ENCODE data around the gene NR1D2.
A peak's percentile ranks its signal among the peaks of the same experiment; 100 is the strongest.

The NR1D2 gene

DNA sequence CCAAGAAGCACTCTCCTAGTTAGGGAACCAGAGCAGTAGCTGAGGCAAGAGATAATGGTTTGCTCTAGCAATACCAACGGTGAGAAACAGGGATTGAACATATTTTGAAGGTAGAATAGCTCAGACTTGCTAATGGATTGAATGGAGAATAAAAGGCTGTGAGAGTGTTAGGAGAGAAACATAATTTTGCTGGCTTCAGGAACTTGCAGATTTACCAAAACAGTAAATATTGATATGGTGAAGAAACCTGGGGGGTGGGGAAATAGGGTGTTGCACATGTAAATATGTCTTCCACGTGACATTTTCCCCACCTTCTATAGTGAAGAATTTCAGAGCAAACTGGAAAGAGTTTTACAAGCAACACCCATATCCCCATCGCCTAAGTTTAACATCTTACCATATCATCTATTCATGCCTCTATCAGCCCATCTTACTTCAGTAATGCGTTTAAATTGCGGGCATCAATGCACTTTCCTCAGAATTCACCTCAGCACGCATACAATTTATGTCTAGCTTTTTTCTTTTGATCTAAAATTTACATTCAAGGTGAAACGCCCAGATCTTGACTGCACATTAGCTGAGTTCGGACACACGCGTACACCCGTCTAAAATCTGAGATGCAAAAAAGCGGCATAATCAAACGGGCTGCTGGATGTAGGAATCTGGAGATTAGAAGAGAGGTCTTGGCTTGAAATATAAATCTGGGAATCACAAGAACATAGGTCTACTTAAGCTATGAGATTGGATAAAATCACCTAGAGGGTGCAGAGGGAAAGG is 891 bp upstream of the NR1D2 start:
- H3K4me3 ChIP-seq (ENCODE audit: control insufficient read depth, low read depth, low read length) = peak overlapping the region; percentile 92
- no peak for DNase-seq (ENCODE audit: low read depth)
- TF ChIP-seq, protein P1, sequence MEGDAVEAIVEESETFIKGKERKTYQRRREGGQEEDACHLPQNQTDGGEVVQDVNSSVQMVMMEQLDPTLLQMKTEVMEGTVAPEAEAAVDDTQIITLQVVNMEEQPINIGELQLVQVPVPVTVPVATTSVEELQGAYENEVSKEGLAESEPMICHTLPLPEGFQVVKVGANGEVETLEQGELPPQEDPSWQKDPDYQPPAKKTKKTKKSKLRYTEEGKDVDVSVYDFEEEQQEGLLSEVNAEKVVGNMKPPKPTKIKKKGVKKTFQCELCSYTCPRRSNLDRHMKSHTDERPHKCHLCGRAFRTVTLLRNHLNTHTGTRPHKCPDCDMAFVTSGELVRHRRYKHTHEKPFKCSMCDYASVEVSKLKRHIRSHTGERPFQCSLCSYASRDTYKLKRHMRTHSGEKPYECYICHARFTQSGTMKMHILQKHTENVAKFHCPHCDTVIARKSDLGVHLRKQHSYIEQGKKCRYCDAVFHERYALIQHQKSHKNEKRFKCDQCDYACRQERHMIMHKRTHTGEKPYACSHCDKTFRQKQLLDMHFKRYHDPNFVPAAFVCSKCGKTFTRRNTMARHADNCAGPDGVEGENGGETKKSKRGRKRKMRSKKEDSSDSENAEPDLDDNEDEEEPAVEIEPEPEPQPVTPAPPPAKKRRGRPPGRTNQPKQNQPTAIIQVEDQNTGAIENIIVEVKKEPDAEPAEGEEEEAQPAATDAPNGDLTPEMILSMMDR (IDR thresholded peaks at IDR 0.05; ENCODE audit: control insufficient read depth, insufficient read depth, low read depth, low read length, missing control alignments) = no peak

DNA sequence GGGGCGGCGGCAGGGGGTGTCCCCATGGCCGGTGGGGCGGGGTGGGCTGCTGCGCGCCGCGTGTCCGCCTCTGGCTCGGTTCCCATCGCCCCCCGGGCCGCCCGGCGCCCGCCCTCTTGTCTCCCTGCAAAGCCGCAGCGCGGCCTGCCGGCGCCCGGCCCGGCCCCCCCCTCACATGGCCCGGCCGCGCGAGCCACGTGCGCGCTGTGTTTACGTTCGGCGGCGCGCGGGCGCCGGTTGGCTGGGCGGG is 502 bp downstream of the NR1D2 start:
- peak overlapping the region; percentile 92 for H3K4me3 ChIP-seq (ENCODE audit: control insufficient read depth, low read depth, low read length)
- TF ChIP-seq, protein P1 (IDR thresholded peaks at IDR 0.05; ENCODE audit: control insufficient read depth, insufficient read depth, low read depth, low read length, missing control alignments) = no peak
- DNase-seq (ENCODE audit: low read depth) = no peak

DNA sequence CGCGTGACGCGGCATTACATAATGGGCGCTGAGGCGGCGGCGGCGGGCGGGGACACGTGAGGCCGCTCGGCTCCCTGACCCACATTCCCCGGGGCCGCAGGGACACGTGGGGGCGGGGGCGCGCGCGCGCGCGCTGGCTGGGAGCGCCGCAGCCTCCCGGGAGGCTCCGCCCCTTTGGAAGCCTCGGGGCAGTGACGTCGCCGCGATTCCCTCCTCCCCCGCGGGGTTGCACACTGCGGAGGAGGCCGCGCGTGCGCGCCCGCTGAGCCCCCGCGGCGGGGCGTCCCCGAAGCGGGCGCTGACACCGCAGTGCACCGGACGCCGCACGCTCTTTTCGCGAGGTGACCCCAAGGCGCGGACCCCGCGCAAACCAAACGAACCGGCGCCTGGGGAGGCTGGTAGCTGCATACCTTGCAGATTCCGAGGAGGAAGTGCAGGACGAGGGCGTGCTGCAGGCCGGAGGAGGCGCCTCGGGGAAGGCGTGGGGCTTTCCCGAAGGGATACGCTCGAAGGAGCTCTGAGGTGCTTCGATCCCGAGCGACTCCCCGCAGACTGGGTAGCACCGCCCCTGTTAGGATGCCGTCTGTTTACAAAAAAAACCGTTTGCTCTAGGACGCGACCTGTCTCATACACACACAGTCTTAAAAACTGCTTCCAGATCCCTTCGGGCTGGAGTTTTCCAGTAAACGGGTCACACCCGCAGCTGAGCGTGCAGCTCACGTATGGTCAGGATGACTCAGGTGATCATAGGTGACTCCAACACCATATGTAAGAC is 1.0 kb downstream of the NR1D2 start:
- peak; percentile 74 for DNase-seq (ENCODE audit: low read depth)
- TF ChIP-seq, protein P1 (IDR thresholded peaks at IDR 0.05; ENCODE audit: control insufficient read depth, insufficient read depth, low read depth, low read length, missing control alignments) = no peak
- H3K4me3 ChIP-seq (ENCODE audit: control insufficient read depth, low read depth, low read length) = peak overlapping the region; percentile 75

DNA sequence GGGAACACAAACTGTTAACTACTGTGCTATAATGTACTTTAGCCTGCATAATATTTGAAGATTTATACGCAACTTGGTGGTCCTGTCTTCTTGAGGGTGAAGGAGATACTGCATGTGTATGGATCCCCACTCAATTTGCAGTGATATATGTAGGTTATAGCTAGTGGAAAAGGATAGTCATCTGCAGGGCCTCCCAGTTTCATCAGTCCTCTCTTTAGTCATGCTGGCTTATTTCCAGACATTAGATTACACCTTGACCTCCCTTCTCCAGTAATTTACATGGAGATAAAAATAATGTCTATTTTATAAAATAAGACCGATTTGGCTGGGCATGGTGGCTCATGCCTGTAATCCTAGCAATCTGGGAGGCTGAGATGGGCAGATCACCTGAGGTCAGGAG is 3.7 kb downstream of the NR1D2 start:
- no peak overlapping the region for H3K4me3 ChIP-seq (ENCODE audit: control insufficient read depth, low read depth, low read length)
- TF ChIP-seq, protein P1 (IDR thresholded peaks at IDR 0.05; ENCODE audit: control insufficient read depth, insufficient read depth, low read depth, low read length, missing control alignments) = no peak
- DNase-seq (ENCODE audit: low read depth) = no peak

DNA sequence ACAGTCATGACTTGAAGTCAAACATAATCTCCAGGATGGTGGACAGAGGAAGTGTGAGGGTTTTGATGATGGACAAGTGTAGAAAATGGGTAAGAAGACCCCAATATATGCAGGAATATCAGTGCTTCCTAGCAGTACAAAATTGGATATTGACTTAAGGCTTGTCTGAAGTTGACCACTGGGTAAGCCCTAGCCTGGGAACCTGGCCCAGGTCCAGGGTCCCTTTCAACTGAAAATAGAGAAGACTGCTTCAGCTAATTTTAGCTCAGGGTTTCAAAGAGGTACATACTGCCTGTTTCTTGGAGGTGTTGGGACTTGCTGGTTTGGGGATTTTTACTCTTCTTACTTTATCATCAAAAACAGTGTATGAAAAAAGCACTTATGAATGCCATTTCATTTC is 4.7 kb downstream of the NR1D2 start:
- TF ChIP-seq, protein P1 (IDR thresholded peaks at IDR 0.05; ENCODE audit: control insufficient read depth, insufficient read depth, low read depth, low read length, missing control alignments) = no peak
- no peak for DNase-seq (ENCODE audit: low read depth)
- H3K4me3 ChIP-seq (ENCODE audit: control insufficient read depth, low read depth, low read length) = no peak overlapping the region

DNA sequence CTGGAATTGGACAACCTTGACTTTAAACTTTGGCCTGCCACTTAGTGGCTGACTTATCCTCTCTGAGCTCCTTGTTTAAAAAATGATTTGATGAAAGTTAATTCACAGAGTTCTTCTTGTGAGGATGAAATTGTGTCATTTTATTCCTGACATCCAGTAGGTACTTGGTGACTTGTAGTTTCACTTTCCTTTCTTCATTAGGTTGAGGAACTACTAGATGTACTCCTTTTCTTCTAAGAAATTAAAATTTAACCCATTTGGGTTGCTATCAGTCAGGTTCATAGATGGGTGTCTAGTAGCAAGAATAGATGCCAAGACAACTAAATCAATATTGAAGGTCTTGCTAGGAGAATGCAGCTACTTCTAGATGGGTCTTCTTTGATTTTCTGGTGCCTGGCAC is 5.2 kb downstream of the NR1D2 start:
- no peak for DNase-seq (ENCODE audit: low read depth)
- TF ChIP-seq, protein P1 (IDR thresholded peaks at IDR 0.05; ENCODE audit: control insufficient read depth, insufficient read depth, low read depth, low read length, missing control alignments) = no peak
- no peak overlapping the region for H3K4me3 ChIP-seq (ENCODE audit: control insufficient read depth, low read depth, low read length)
